Pancreas (tissue), 10 donors: ENCODE results near the gene C6orf136. TPM values are rescaled to one million over a fixed set of nuclear protein-coding genes. Genes with fewer than 3 reads are reported as not detected.
A peak's percentile ranks its signal among the peaks of the same experiment; 100 is the strongest.

Source experiments
- ATAC-seq, 4 donors: fragments of 200-7000 bp; cut with Tn5 transposase; one replicate each; pipeline versions ENCODE4 v1.8.0 to v1.9.1; 2020; ENCODE audit warnings: mild to moderate bottlenecking in 4 of 4, moderate library complexity in 4 of 4
- DNase-seq, 6 donors: peaks; one replicate each; pipeline ENCODE4 v3.0.0-alpha.2; 2020
- FAIRE-seq: peaks from 2 replicates; lab custom pipeline; 2012; peaks lifted over from hg19 to GRCh38; lab: Jason Lieb, UNC
- H3K27ac ChIP-seq, 4 donors: fragments of 200-600 bp; sonication (generic); 1 replicate in 3 of 4; 2 replicates in 1 of 4; pipeline versions ENCODE4 v1.5.0 to v1.8.0; 2020
- H3K27me3 ChIP-seq, 4 donors: fragments of 200-600 bp; one replicate each; pipeline ENCODE4 v1.8.0; 2021
- H3K36me3 ChIP-seq, 3 donors: fragments of 200-600 bp; sonication (generic) in 1 of 3; one replicate each; pipeline versions ENCODE4 v1.5.0 to v1.8.0; 2020 to 2021
- H3K4me1 ChIP-seq, 3 donors: fragments of 200-600 bp; one replicate each; pipeline ENCODE4 v1.8.0; 2021
- H3K4me3 ChIP-seq, 4 donors: fragments of 200-600 bp; sonication (generic) in 2 of 4; one replicate each; pipeline versions ENCODE4 v1.5.0 to v1.8.0; 2020 to 2021
- H3K9me3 ChIP-seq, 4 donors: fragments of 200-600 bp; one replicate each; pipeline ENCODE4 v1.8.0; 2021
- CTCF ChIP-seq, 4 donors: fragments of 200-600 bp; sonication (generic) in 3 of 4; IDR thresholded peaks; one replicate each; pipeline versions ENCODE4 v1.5.0 to v1.8.0; 2021; ENCODE audit warnings: antibody characterized with exemption in 4 of 4
- WGBS, 2 donors: extraction: QIAGEN DNeasy Blood & Tissue Kit; methylation state at CpG; one replicate each; pipeline ENCODE4 v1.1.7; 2013; 5-methylcytosine and 5-hydroxymethylcytosine counted together
- intact Hi-C, 3 donors: fragments of 100-400 bp; cut with DNase I; formaldehyde crosslinking; loops; one replicate each; pipeline versions ENCODE4 v1.11.1 to v1.14.2; 2022
- polyA plus RNA-seq, 2 donors: library from polyadenylated mRNA; stranded (reverse); fragments of 200-250 nt; gene quantifications; one replicate each; pipeline ENCODE4 v1.2.3, GENCODE V29; 2013
- total RNA-seq, 6 donors: library from RNA; stranded (reverse); fragmentation: NEBNext Ultra II Directional in 4 of 6; extraction: Animal tissue kit (Norgen Biotek cat#: 25700) in 4 of 6; gene quantifications; one replicate each; pipeline versions ENCODE4 v1.2.1 to v1.2.4, GENCODE V29; 2021 to 2023
- donor health status: healthy with polysubstance abuse.
- donor health status: DM: no; HTN: no; CAD: no; lungs with moderate emphysema.
- donor health status: DM: no; HTN: no; CAD: no.
- donor health status: control.
- donor health status: control.
- donor health status: Bipolar disorder and iron deficiency.
- donor health status: DM: yes; HTN: yes; CAD: no.
- donor health status: DM: no; HTN: no; CAD: no.
- donor health status: DM: no; HTN: no; CAD: no.
- donor health status: DM: yes; HTN: yes; CAD: no.

C6orf136 gene
- total and polyA plus RNA-seq, 8 donors = 7.9 to 57.1 (median 11.7) TPM

DNA sequence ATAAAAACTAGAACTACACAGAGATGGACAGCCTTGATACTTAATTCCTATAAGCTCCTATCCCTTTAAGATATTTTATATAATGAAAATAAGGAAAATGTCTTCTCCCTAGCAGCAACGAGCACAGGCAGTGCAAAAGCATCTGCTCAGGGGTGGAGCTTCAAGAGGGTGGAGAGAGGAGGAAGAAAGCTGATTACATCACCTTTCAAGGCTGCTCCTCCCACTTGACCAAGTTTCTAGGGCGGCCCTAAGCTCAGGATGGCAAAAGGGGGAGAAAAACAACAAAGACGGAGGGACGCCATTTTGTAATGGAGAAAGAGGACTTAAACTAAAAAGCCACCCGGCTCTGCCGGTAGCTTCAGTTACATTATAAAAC is 32.1 kb upstream of the C6orf136 start:
- FAIRE-seq (peak; percentile 98), DNase-seq (peak in 5 of 6 donors; percentile 78 to 94 (median 92)), ATAC-seq (peak; percentile 58 to 77 (median 70))
- H3K27me3 ChIP-seq = no peaks in the 10 kb centered on the region
- H3K4me1 ChIP-seq = peaks cover 24 to 44% (median 32%) of the 10 kb centered on the region in 3 donors
- 0% methylated on average over 6 of the region's 6 CpGs for WGBS, 2 donors
- H3K9me3 ChIP-seq = no peaks in the 10 kb centered on the region
- intact Hi-C loops = no loop called here
- peak overlapping the region in 3 of 4 donors; percentile 79 to 93 (median 90) for H3K4me3 ChIP-seq
- no peak for TF ChIP-seq CTCF (IDR thresholded peaks at IDR 0.05)
- H3K27ac ChIP-seq = peak overlapping the region; percentile 92 to 98 (median 98)
- peaks cover 0 to 9% (median 6%) of the 10 kb centered on the region in 3 donors for H3K36me3 ChIP-seq

- FAIRE-seq (no peak), DNase-seq (peak in 3 of 6 donors; percentile 53 to 64 (median 58)), ATAC-seq (peak in 3 of 4 donors; percentile 6 to 20 (median 13))
- no peak for TF ChIP-seq CTCF (IDR thresholded peaks at IDR 0.05)
- Histone ChIP-seq H3K9me3 (no peaks in the 10 kb centered on the region), H3K4me3 (peak overlapping the region; percentile 76 to 93 (median 84)), H3K27me3 (no peaks in the 10 kb centered on the region), H3K36me3 (peaks cover 0 to 13% (median 6%) of the 10 kb centered on the region in 3 donors), H3K27ac (peak overlapping the region; percentile 92 to 98 (median 98)), H3K4me1 (peaks cover 24 to 44% (median 32%) of the 10 kb centered on the region in 3 donors)
- WGBS, 2 donors = 0% methylated on average over 10 of the region's 10 CpGs
- intact Hi-C loops = no loop called here
Observed at GRCh38 chr6:30615219-30615957, 31.5 kb upstream of the C6orf136 start.

DNA sequence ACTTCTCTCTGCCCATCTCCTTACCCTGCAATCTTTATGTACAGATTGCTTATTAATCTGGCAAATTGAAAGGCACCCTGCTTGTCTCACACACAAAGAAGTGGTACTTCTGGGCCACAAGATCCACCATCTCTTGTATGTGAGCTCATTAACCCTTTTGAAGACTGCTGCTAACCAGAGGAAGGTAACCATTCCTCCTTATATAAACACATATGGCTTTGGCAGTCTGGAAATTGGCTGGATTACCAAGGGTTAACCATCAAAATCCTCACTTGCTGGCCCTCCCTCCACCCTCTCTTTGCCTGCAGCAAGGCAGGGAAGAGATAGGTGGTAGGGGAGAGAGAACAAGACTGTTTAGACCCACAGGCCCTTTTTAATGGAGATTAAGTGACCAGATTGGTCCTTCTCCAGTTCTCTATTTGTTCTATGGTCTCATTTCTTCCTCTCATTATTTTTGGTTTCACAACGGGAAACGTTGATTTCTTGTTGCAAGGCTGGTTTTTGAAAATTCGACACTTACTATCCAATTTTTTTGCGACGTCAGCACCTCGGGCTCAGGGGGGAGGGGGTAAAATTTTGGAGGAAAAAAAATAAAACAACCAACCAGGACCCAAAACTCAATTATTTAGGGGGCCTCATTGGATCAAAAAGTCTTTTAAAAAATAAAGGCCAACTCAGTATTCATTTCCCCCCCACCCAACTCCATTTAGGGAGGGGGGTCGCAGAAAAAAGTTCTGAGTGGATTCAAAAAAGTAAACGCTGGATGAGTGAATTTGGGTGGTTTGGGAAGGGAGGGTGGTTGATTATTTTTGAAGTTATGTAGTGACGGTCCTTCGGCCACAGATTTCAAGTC is 30.7 kb upstream of the C6orf136 start:
- no peak for FAIRE-seq
- peaks cover 23 to 44% (median 29%) of the 10 kb centered on the region in 3 donors for H3K4me1 ChIP-seq

More for the DNA sequence above, 30.7 kb upstream of the C6orf136 start:
- 0% methylated on average over 10 of the region's 10 CpGs for WGBS, 2 donors
- Histone ChIP-seq H3K9me3 (no peaks in the 10 kb centered on the region), H3K27ac (peak overlapping the region; percentile 92 to 98 (median 98)), H3K4me3 (peak overlapping the region; percentile 76 to 93 (median 84)), H3K27me3 (no peaks in the 10 kb centered on the region), H3K36me3 (peaks cover 0 to 21% (median 6%) of the 10 kb centered on the region in 3 donors)
- ATAC-seq (peak in 3 of 4 donors; percentile 0 to 3 (median 2)), DNase-seq (no peak)
- TF ChIP-seq CTCF (IDR thresholded peaks at IDR 0.05) = no peak
- intact Hi-C loops = no loop called here
